Left cardiac atrium (tissue), 4 donors: ENCODE data around the gene RAF1. TPM values are rescaled to one million over a fixed set of nuclear protein-coding genes. Genes with fewer than 3 reads are reported as not detected.
A peak's percentile ranks its signal among the peaks of the same experiment; 100 is the strongest.
"Not testable (repeated sequence)": the region's sequence is repeated elsewhere in the genome, so short reads cannot be mapped to it uniquely, and the experiment has no call there.

Experiments used
- ATAC-seq, 2 donors: fragments of 200-7000 bp; cut with Tn5 transposase; one replicate each; pipeline ENCODE4 v1.9.1; 2020; ENCODE audit warnings: mild to moderate bottlenecking in 2 of 2, moderate library complexity in 2 of 2
- DNase-seq: peaks from one replicate; pipeline ENCODE4 v3.0.0-alpha.2; 2020
- intact Hi-C, 2 donors: fragments of 100-400 bp; cut with DNase I; formaldehyde crosslinking; loops; one replicate each; pipeline versions ENCODE4 v1.14.1 to v1.15.1; 2022 to 2023
- total RNA-seq, 2 donors: library from RNA; stranded (reverse); fragmentation: NEBNext Ultra II Directional; extraction: Animal tissue kit (Norgen Biotek cat#: 25700); gene quantifications; one replicate each; pipeline ENCODE4 v1.2.1, GENCODE V29; 2021
- donor health status: DM: no; HTN: yes; CAD: no.
- donor health status: DM: no; HTN: yes; CAD: no; lungs with severe emphysema.
- donor health status: DM: yes; HTN: yes; CAD: no.
- donor health status: Dilated cardiomyopathy.

The RAF1 gene
- total RNA-seq, 2 donors from 2014 or later, result 109 to 116 TPM

DNA sequence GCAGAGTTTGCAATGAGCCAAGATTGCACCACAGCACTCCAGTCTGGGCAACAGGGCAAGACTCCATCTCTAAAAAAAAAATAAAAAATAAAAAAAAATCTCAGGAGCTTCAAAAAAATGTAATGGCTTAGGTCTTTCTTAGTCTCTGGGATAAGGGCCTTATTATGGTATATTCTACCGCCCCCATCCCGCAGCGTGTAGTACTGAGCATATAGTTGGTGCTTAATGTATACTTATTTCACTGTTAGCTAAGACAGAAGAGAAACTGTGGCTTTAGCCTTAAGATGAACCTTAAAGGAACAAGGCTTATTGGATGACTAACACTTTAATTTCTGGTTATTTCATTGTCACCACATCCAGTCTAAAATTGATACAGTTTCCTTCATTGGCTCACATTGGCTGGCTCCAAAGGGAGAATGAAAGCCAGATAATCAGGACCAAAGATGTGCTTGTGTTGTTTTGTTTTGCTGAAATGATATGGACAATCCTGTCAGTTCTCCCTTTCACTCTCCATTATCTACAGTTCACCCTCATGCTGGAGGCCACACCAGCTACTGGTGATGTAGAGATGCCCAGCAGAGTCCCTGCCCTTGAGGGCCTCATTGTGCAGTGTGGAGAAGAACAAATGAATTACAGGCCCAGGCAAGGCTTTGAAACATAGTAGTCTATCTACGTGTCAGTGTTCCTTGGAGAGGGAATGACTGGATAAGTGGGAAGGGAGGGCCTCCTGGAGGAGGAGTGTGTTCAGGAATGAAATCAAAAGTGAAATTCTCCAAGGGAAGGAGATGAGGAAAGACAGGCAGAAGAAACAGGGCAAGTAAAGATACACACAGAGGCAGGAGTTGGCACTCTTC lies 17.4 kb upstream of the RAF1 start:
- ATAC-seq, result peak in 1 of 2 donors; percentile 6
- intact Hi-C loops, result no loop called here
- DNase-seq, result no peak

- peak; percentile 29 for DNase-seq
- intact Hi-C loops, result no loop called here
- peak; percentile 48 to 67 for ATAC-seq
Measured at GRCh38 chr3:12679468-12679867, 15.6 kb upstream of the RAF1 start.

- DNase-seq (no peak), ATAC-seq (no peak)
- intact Hi-C loops, result no loop called here
Measured at GRCh38 chr3:12677616-12678015, 13.7 kb upstream of the RAF1 start.

DNA sequence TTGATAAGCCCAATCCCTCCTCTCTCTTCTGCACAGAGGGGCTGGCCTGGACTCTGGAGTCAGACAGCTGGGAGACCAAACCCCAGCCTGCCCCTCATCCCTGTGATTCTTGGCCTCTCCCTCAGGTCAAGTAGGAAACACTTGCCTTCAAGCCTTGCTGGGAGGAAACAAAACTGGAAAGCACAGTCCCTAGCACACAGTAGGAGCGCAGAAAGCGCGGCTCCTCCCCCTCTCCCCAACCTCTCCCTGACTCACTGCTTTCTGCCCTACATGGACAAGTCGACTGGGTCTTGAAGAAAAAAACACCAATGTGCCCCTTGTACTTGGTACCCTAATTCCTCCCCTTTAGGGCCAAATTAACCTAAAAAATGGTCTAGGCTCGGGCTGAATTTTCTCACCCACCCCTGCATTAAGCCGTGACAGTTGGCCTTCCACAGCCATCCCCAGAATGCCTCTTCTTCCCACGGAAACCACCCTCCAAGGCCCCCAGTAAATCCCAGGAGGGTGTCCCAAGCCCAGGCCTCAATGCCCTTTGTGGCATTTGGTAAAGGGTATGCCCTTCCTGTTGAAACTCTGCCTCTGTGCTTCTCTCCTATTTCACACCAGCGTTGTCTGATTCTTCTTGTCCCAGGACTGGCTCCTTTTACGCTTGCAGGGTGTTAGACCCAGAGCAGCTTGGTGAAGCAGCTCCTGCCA lies 11.3 kb upstream of the RAF1 start:
- intact Hi-C loops, result no loop called here
- DNase-seq, result no peak
- ATAC-seq, result no peak

DNA sequence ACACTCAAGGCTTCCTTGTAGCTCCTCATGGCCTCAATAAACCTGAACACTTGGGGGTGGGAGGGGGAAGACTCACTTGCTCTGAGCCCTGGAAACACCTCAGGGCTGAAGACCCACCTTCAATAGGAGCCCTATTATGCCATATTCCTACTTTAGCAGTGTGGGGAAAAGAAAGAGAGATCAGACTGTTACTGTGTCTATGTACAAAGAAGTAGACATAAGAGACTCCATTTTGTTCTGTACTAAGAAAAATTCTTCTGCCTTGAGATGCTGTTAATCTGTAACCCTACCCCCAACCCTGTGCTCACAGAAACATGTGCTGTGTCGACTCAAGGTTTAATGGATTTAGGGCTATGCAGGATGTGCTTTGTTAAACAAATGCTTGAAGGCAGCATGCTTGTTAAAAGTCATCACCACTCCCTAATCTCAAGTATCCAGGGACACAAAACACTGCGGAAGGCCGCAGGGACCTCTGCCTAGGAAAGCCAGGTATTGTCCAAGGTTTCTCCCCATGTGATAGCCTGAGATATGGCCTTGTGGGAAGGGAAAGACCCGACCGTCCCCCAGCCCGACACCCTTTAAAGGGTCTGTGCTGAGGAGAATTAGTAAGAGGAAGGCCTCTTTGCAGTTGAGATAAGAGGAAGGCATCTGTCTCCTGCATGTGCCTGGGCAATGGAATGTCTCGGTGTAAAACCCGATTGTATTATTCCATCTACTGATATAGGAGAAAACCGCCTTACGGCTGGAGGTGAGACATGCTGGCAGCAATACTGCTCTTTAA lies 10.2 kb upstream of the RAF1 start:
- intact Hi-C loops, ATAC-seq, DNase-seq: not testable (repeated sequence)

- ATAC-seq (no peak), DNase-seq (no peak)
- intact Hi-C loops, result no loop called here
Measured at GRCh38 chr3:12671120-12671450, 7.2 kb upstream of the RAF1 start.

- intact Hi-C loops, result no loop called here
- ATAC-seq (no peak), DNase-seq (no peak)
Measured at GRCh38 chr3:12670365-12671119, 6.6 kb upstream of the RAF1 start.

GRCh38 chr3:12663401-12663935 lies 449 bp downstream of the RAF1 start:
- intact Hi-C loops, result loop anchor here in 1 of 2 donors (5.0 kb wide), 2 partner anchors 71 to 106 kb away; partner anchors contain the start of gene MKRN2
- peak; percentile 58 to 67 for ATAC-seq
- DNase-seq, result peak; percentile 58

- intact Hi-C loops, result loop anchor here in 1 of 2 donors (5.0 kb wide), 2 partner anchors 70 to 105 kb away; partner anchors contain the start of gene MKRN2
- peak; percentile 56 for DNase-seq
- peak; percentile 11 to 17 for ATAC-seq
Measured at GRCh38 chr3:12662593-12663400, 1.1 kb downstream of the RAF1 start.

DNA sequence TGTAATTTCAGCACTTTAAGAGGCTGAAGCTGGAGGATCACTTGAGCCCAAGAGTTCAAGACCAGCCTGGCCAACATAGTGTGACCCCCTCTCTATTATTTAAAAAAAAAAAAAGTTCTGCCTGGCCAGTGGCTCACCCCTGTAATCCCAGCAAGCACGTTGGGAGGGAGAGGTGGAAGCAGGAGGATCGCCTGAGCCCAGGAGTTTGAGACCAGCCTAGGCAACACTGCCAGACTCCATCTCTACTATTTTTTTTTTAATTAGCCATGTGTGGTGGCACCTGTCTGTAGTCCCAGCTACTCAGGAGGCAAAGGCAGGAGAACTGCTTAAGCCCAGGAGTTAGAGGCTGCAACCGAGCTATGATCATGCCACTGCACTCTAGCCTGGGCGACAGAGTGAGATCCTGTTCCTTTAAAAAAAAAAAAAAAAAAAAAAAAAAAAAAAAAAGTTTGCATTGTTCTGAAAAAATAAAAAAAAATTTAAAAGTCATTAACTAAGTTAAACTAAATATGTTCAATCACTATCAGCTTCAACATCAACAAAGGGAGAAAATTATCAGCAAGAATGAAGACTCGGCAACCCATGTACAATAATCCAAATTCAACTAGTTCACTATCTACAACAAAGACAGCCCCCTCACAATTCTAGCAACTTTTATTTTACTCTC lies 1.9 kb downstream of the RAF1 start:
- DNase-seq, result no peak
- ATAC-seq, result no peak
- intact Hi-C loops, result loop anchor here in 1 of 2 donors (5.0 kb wide), 2 partner anchors 70 to 105 kb away; partner anchors contain the start of gene MKRN2

DNA sequence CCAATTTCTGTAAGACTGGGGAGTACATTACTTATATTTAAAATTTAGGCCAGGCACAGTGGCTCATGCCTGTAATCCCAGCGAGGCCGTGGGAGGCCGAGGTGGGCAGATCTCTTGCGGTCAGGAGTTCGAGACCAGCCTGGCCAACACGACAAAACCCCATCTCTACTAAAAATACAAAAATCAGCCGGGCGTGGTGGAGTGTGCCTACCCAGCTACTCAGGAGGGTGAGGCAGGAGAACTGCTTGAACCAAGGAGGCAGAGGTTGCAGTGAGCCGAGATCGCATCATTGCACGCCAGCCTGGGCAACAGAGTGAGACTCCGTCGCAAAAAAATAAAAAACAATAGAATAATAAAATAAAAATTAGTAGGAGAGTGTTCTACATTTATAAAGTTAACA lies 2.5 kb downstream of the RAF1 start:
- intact Hi-C loops, result loop anchor here in 1 of 2 donors (5.0 kb wide), 2 partner anchors 69 to 104 kb away; partner anchors contain the start of gene MKRN2
- not testable (repeated sequence) for ATAC-seq, DNase-seq

- ATAC-seq (no peak), DNase-seq (no peak)
- intact Hi-C loops, result loop anchor here in 1 of 2 donors (5.0 kb wide), 2 partner anchors 68 to 103 kb away; partner anchors contain the start of gene MKRN2
Measured at GRCh38 chr3:12660196-12660595, 3.7 kb downstream of the RAF1 start.

GRCh38 chr3:12659316-12660015 lies 4.5 kb downstream of the RAF1 start:
- no peak for ATAC-seq
- intact Hi-C loops, result loop anchor here (5.0 to 10.0 kb wide), 3 partner anchors 67 to 102 kb away; partner anchors contain the start of gene MKRN2 (in 1 of the 2)
- no peak for DNase-seq

GRCh38 chr3:12658593-12659058 lies 5.3 kb downstream of the RAF1 start:
- intact Hi-C loops, result loop anchor here in 1 of 2 donors (10.0 kb wide), 1 partner anchor 94 kb away; no protein-coding TSS in a partner anchor
- ATAC-seq, result no peak

DNA sequence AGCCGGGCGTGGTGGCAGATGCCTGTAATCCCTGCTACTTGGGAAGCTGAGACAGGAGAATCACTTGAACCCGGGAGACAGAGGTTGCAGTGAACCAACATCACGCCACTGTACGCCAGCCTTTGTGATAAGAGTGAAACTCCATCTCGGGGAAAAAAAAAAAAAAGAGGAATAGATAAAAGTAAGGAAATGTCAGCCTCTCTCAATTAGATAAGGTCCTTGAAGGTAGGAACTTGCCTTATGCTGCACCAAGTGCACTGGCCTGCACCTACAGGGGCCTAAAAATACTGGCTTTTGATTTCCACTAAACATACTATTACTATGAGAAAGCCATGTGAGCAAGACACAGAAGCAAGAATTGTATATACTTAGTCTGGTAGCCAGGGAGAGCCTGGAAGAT lies 7.1 kb downstream of the RAF1 start:
- no peak for DNase-seq
- intact Hi-C loops, result loop anchor here in 1 of 2 donors (10.0 kb wide), 1 partner anchor 92 kb away; no protein-coding TSS in a partner anchor
- ATAC-seq, result no peak

More at GRCh38 chr3:12658593-12659058, 5.3 kb downstream of the RAF1 start:
- no peak for DNase-seq

DNA sequence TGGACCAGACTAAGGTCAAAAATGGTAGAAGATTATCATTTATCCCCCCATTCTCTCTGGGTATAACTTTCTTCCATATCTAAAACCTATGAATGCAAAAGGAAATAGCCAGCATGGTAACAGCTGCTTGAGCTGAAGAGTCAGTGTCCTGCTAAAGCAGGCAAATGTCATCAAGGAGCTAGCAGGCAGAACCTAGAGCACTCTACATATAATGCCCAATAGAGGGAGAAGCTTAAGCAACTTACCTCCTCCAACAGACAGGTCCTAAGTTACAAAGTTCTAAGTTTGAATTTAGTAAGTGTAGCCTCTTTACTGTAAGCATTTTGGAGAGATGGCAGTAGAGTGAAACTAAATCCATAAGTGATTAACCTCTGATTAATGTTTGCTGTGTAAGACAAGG lies 7.7 kb downstream of the RAF1 start:
- ATAC-seq (no peak), DNase-seq (no peak)
- intact Hi-C loops, result loop anchor here in 1 of 2 donors (10.0 kb wide), 1 partner anchor 91 kb away; no protein-coding TSS in a partner anchor
